ENCODE results near the gene GPR137. TPM values are rescaled to one million over a fixed set of nuclear protein-coding genes. Genes with fewer than 3 reads are reported as not detected.
"Not testable (repeated sequence)": the region's sequence is repeated elsewhere in the genome, so short reads cannot be mapped to it uniquely, and the experiment has no call there.

GPR137 gene
- total RNA-seq, 1 donor from 2014 or later = 5.4 TPM

GRCh38 chr11:64303109-64304031, 17.7 kb downstream of the GPR137 start:
- DNase-seq (ENCODE audit: low read depth, low spot score) = no peak

GRCh38 chr11:64304032-64304315, 18.3 kb downstream of the GPR137 start:
- no peak for DNase-seq (ENCODE audit: low read depth, low spot score)

GRCh38 chr11:64304316-64305072, 18.8 kb downstream of the GPR137 start:
- DNase-seq (ENCODE audit: low read depth, low spot score) = no peak

GRCh38 chr11:64305075-64305690, 19.5 kb downstream of the GPR137 start, which contains the start of gene ESRRA:
Gene ESRRA, plus strand, starts transcription at chr11:64305524. Its CDS starts 1,656 bp downstream, at chr11:64307180.
- peak; percentile 88 for DNase-seq (ENCODE audit: low read depth, low spot score)

- DNase-seq (ENCODE audit: low read depth, low spot score) = no peak
Measured at GRCh38 chr11:64305691-64306562, 20.3 kb downstream of the GPR137 start.

DNA sequence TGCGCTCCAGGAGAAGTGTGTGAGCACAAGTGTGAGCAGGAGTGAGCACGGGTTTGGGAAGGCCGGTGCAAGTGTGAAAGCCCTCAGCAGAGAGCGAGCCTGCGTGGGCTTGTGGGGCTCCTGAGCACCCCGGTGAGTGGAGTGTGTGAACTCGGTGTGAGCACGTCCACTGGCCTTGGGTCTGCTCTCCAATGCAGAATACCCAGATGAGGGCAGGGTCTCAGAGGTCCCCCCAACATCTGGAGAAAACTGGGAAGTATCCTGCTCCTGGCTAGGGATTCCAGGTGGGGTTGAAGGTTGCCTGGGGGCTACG, 20.9 kb downstream of the GPR137 start:
- DNase-seq (ENCODE audit: low read depth, low spot score) = no peak

GRCh38 chr11:64306876-64307622, 21.4 kb downstream of the GPR137 start:
- DNase-seq (ENCODE audit: low read depth, low spot score) = no peak

GRCh38 chr11:64307795-64308194, 22.1 kb downstream of the GPR137 start:
- not testable (repeated sequence) for DNase-seq (ENCODE audit: low read depth, low spot score)

- no peak for DNase-seq (ENCODE audit: low read depth, low spot score)
Measured at GRCh38 chr11:64312947-64313346, 27.3 kb downstream of the GPR137 start.

GRCh38 chr11:64313491-64314145, 28.0 kb downstream of the GPR137 start:
- no peak for DNase-seq (ENCODE audit: low read depth, low spot score)

- no peak for DNase-seq (ENCODE audit: low read depth, low spot score)
Measured at GRCh38 chr11:64314146-64314804, 28.6 kb downstream of the GPR137 start.

DNA sequence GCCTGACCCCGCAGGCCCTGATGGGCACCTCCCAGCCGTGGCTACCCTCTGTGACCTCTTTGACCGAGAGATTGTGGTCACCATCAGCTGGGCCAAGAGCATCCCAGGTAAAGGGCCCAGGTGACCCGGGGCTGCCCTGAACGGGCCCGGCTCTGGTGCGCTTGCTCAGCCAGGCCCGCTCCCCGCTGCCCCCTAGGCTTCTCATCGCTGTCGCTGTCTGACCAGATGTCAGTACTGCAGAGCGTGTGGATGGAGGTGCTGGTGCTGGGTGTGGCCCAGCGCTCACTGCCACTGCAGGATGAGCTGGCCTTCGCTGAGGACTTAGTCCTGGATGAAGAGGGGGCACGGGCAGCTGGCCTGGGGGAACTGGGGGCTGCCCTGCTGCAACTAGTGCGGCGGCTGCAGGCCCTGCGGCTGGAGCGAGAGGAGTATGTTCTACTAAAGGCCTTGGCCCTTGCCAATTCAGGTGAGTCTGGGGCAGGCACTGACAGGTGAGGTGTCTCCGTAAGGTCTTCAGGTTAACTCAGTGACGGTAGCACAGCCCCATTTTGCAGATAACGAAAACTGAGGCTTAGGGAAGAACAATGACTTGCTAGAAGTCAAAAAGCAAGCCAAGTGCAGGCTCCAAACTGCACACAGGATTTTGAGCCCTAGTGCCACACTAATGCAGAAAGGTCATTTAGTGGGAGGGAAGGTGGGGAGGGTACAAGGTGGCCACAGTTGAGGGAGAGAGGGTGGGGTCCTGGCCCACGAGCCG, 29.3 kb downstream of the GPR137 start:
- DNase-seq (ENCODE audit: low read depth, low spot score) = no peak

DNA sequence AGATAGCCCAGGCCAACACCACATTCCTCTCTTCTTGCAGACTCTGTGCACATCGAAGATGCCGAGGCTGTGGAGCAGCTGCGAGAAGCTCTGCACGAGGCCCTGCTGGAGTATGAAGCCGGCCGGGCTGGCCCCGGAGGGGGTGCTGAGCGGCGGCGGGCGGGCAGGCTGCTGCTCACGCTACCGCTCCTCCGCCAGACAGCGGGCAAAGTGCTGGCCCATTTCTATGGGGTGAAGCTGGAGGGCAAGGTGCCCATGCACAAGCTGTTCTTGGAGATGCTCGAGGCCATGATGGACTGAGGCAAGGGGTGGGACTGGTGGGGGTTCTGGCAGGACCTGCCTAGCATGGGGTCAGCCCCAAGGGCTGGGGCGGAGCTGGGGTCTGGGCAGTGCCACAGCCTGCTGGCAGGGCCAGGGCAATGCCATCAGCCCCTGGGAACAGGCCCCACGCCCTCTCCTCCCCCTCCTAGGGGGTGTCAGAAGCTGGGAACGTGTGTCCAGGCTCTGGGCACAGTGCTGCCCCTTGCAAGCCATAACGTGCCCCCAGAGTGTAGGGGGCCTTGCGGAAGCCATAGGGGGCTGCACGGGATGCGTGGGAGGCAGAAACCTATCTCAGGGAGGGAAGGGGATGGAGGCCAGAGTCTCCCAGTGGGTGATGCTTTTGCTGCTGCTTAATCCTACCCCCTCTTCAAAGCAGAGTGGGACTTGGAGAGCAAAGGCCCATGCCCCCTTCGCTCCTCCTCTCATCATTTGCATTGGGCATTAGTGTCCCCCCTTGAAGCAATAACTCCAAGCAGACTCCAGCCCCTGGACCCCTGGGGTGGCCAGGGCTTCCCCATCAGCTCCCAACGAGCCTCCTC, 30.2 kb downstream of the GPR137 start:
- DNase-seq (ENCODE audit: low read depth, low spot score) = not testable (repeated sequence)

GRCh38 chr11:64316672-64317324, 31.1 kb downstream of the GPR137 start:
- DNase-seq (ENCODE audit: low read depth, low spot score) = no peak

DNA sequence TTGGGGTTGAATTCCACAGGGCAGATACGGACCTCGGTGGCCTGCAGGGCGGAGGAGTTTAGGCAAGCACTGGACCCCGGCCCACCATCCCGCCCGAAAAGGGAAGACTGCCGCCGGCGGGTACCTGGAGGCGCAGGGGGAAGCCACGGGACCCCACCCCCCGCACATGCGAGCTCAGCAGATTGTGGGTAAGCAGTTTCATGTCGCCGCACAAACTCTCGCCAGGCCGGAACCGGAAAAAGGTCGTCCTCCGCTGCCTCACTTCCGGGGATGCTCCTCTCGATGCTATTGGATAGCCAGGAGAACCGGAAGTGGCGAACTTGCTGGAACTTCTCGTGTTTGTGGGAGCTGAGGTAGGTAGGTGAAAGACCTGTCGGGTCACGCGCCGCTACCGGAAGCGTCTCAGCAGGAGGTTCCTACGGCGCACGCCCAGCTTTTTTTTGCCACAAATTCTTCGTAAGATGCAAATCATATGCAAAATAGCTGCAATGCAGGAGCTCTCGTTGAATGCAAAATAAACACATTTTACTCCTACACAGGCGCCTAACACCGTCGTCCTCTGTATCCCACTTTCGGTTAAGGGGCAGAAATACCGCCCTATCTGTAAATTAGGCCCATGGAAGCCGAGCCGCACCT, 31.8 kb downstream of the GPR137 start, which contains the start of gene TRMT112:
TSS of gene TRMT112 (minus strand) at position 235 of the 636 bp plus-strand sequence. CDS start at position 202, 33 bp downstream.
- DNase-seq (ENCODE audit: low read depth, low spot score) = peak; percentile 82

DNA sequence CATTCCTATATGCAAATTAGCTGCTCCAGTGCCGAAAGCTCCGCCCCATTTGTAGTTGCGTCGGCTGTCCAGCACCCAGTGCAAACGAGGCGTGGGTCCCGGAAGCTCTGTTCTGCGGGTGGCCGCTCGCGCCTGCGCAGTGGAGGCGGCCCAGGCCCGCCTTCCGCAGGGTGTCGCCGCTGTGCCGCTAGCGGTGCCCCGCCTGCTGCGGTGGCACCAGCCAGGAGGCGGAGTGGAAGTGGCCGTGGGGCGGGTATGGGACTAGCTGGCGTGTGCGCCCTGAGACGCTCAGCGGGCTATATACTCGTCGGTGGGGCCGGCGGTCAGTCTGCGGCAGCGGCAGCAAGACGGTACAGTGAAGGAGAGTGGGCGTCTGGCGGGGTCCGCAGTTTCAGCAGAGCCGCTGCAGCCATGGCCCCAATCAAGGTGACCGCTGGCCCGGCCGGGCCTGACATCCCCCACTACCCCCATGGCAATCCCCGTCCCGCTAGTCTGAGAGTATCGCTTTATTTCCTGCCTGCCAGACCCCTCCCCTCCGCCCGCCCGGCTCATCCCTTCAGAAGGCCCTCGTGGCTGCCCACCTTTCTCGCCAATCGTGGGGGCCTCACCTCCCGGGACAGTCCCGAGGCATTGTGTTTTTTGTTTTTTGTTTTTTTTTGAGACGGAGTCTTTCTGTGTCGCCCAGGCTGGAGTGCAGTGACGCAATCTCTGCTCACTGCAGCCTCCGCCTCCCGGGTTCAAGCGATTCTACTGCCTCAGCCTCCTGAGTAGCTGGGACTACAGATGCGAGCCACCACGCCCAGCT, 32.5 kb downstream of the GPR137 start, which contains the start of gene PRDX5:
TSS of gene PRDX5 (plus strand) at position 161 of the 805 bp plus-strand sequence. CDS start at position 256, 95 bp downstream.
- peak; percentile 74 for DNase-seq (ENCODE audit: low read depth, low spot score)

Measured in pulmonary artery endothelial cell (primary cell).